T-cell (primary cell): ENCODE measurements around the gene USP2. TPM values are rescaled to one million over a fixed set of nuclear protein-coding genes. Genes with fewer than 3 reads are reported as not detected.

ENCODE experiments used
- ATAC-seq, 4 experiments: fragments of 200-7000 bp in 3 of 4; fragments of 150-1000 bp in 1 of 4; cut with Tn5 transposase; replicated peaks in 1 of 4; 1 replicate in 3 of 4; 2 replicates in 1 of 4; pipeline ENCODE4 v1.10.0; 2021; ENCODE audit warnings: moderate library complexity in 3 of 4, mild to moderate bottlenecking in 2 of 4, moderate number of reproducible peaks in 1 of 4
- CTCF ChIA-PET, 2 donors: fragments of 300-600 bp; sonication (Branson Sonifier 250); formaldehyde crosslinking; loops; one replicate each; lab custom pipeline; 2022; ENCODE audit warnings: antibody characterized with exemption in 2 of 2; lab: Charles Lee
- POLR2A ChIA-PET, 2 donors: fragments of 300-600 bp; sonication (Branson Sonifier 250); formaldehyde crosslinking; loops; one replicate each; lab custom pipeline; 2022; ENCODE audit warnings: antibody characterized with exemption in 2 of 2; lab: Charles Lee
- DNase-seq, 35 experiments: peaks; one replicate each; pipeline versions ENCODE4 v3.0.0 to v3.0.0-alpha.2; 2013 to 2023
- H3K27ac ChIP-seq: one replicate; pipeline ENCODE4 v1.5.1; 2013; ENCODE audit warnings: low read length
- H3K27me3 ChIP-seq, 2 experiments: replicated peaks in 1 of 2; 1 replicate in 1 of 2; 2 replicates in 1 of 2; pipeline versions ENCODE4 v1.6.1 to v1.7.0; 2013; ENCODE audit warnings: low read length in 1 of 2, mixed read lengths in 1 of 2; ENCODE audit not compliant: control insufficient read depth in 2 of 2, insufficient read depth in 2 of 2; ENCODE audit errors: extremely low read depth in 1 of 2
- H3K36me3 ChIP-seq, 2 donors: 1 replicate in 1 of 2; 2 replicates in 1 of 2; pipeline versions ENCODE4 v1.6.1 to v1.7.0; 2013; ENCODE audit warnings: low read length in 1 of 2; ENCODE audit not compliant: control insufficient read depth in 2 of 2, insufficient read depth in 1 of 2; ENCODE audit errors: extremely low read depth in 1 of 2
- H3K4me1 ChIP-seq, 2 experiments: 1 replicate in 1 of 2; 2 replicates in 1 of 2; pipeline versions ENCODE4 v1.6.1 to v1.7.0; 2013; ENCODE audit warnings: low read length in 2 of 2, mixed read lengths in 1 of 2; ENCODE audit not compliant: insufficient read depth in 2 of 2, control insufficient read depth in 1 of 2; ENCODE audit errors: extremely low read depth in 1 of 2
- H3K4me3 ChIP-seq, 2 donors: 1 replicate in 1 of 2; 2 replicates in 1 of 2; pipeline versions ENCODE4 v1.5.1 to v1.7.0; 2013; ENCODE audit warnings: mild to moderate bottlenecking in 2 of 2, low read length in 1 of 2, moderate library complexity in 1 of 2; ENCODE audit not compliant: control insufficient read depth in 1 of 2; ENCODE audit errors: extremely low read depth in 1 of 2
- H3K9me3 ChIP-seq: 2 replicates; pipeline ENCODE4 v1.7.0; 2013
- H3K27ac Mint-ChIP-seq, 2 donors: one replicate each; pipeline ENCODE4 v1.8.0; 2020 to 2021; ENCODE audit warnings: mild to moderate bottlenecking in 2 of 2, mixed read lengths in 2 of 2
- H3K27me3 Mint-ChIP-seq, 2 donors: one replicate each; pipeline ENCODE4 v1.8.0; 2021 to 2022; ENCODE audit warnings: mixed read lengths in 2 of 2
- H3K36me3 Mint-ChIP-seq: one replicate; pipeline ENCODE4 v1.8.0; 2021; ENCODE audit warnings: mixed read lengths
- H3K4me1 Mint-ChIP-seq, 3 donors: one replicate each; pipeline ENCODE4 v1.8.0; 2020 to 2022; ENCODE audit warnings: mixed read lengths in 3 of 3, mild to moderate bottlenecking in 1 of 3
- H3K4me3 Mint-ChIP-seq, 3 donors: one replicate each; pipeline ENCODE4 v1.8.0; 2020 to 2022; ENCODE audit warnings: mild to moderate bottlenecking in 3 of 3, mixed read lengths in 3 of 3, moderate library complexity in 3 of 3
- H3K9me3 Mint-ChIP-seq, 3 donors: one replicate each; pipeline ENCODE4 v1.8.0; 2020 to 2022; ENCODE audit warnings: mixed read lengths in 3 of 3
- WGBS: methylation state at CpG from one replicate; pipeline ENCODE4 v1.1.5; 2013; ENCODE audit warnings: missing lambda C conversion rate; ENCODE audit not compliant: insufficient coverage; 5-methylcytosine and 5-hydroxymethylcytosine counted together
- total RNA-seq, 35 experiments: library from RNA in 6 of 35; stranded (reverse) in 6 of 35; fragments of 120-200 nt in 1 of 35; gene quantifications; one replicate each; pipeline versions ENCODE4 v1.2.1 to v1.2.4 and lab custom pipeline; 2013 to 2026

USP2 gene
- total RNA-seq, 5 donors from 2014 or later (not counting 1 experiment from before 2014, with no cell fraction given) = 0.13 to 3.2 (median 0.44) TPM

- Mint-ChIP-seq H3K4me1 (peaks cover 14 to 21% (median 15%) of the 10 kb centered on the region in 3 donors), H3K27ac (no peak overlapping the region), H3K36me3 (no peaks in the 10 kb centered on the region), H3K4me3 (no peak overlapping the region), H3K27me3 (peaks cover 10 to 16% of the 10 kb centered on the region in 2 donors), H3K9me3 (no peaks in the 10 kb centered on the region)
- WGBS = 31% methylated on average over 1 of the region's 1 CpG
- H3K4me3 ChIP-seq = no peak overlapping the region
- peaks cover 0 to 2% of the 10 kb centered on the region in 2 experiments for H3K27me3 ChIP-seq
- H3K36me3 ChIP-seq = no peaks in the 10 kb centered on the region
- no peaks in the 10 kb centered on the region for H3K9me3 ChIP-seq
- POLR2A ChIA-PET = no interaction called here
- peaks cover 5 to 13% of the 10 kb centered on the region in 2 experiments for H3K4me1 ChIP-seq
- no peak overlapping the region for H3K27ac ChIP-seq
- CTCF ChIA-PET = no interaction called here
- DNase-seq (no peak), ATAC-seq (no peak)
These were observed 51.3 kb downstream of the USP2 start for GRCh38 chr11:119330237-119330636.

DNA sequence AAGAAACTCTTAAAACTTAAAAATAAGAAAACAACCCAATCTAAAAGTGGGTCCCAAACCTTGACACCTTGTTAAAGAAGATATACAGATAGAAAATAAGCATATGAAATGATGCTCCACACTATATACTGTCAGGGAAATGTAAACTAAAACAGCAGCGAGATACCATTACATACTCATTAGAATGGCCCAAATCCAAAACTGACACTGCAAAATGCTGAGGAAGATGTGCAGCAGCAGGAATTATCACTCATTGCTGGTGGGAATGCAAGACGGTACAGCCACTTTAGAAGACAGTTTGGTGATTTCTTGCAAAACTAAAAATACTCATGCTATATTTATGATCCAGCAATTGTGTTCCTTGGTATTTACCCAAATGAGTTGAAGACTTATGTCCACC is 52.2 kb downstream of the USP2 start:
- Mint-ChIP-seq H3K27me3 (peaks cover 10 to 16% of the 10 kb centered on the region in 2 donors), H3K36me3 (no peaks in the 10 kb centered on the region), H3K4me1 (peaks cover 8 to 13% (median 8%) of the 10 kb centered on the region in 3 donors), H3K27ac (no peak overlapping the region), H3K4me3 (no peak overlapping the region), H3K9me3 (no peaks in the 10 kb centered on the region)
- no peak overlapping the region for H3K4me3 ChIP-seq
- DNase-seq (no peak), ATAC-seq (no peak)
- no peak overlapping the region for H3K27ac ChIP-seq
- H3K9me3 ChIP-seq = no peaks in the 10 kb centered on the region
- peaks cover 0 to 2% of the 10 kb centered on the region in 2 experiments for H3K27me3 ChIP-seq
- H3K4me1 ChIP-seq = peaks cover 0 to 6% of the 10 kb centered on the region in 2 experiments
- ChIA-PET POLR2A (interaction anchor here in 1 of 2 donors (0.7 kb wide), 1 partner anchor 9 kb away, joined by 14 read pairs; no protein-coding TSS in a partner anchor), CTCF (interaction anchor here in 1 of 2 donors (0.7 kb wide), 1 partner anchor 11 kb away, joined by 8 read pairs; no protein-coding TSS in a partner anchor)
- no CpG with 5 or more reads among the region's 2 CpGs for WGBS
- no peaks in the 10 kb centered on the region for H3K36me3 ChIP-seq

DNA sequence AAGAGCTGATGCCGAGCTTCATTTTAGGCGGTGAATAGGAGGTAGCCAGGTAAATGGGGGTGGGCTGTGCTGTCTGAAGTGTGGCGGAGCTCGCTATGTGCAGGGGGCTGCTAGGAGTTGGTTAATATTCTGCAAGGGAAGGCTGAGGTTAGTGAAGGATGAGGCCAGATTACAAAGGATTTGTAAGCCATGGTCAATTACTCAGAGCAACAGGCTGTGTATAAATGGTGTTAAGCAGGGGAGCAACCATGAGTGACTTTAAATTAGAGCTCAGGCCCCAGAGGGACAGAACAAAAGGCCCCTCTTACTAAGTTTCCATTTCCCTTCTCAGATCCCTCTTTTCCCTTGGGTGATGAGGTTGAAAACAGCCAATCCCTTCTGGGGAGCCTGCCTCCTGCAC is 57.3 kb downstream of the USP2 start:
- no peaks in the 10 kb centered on the region for H3K9me3 ChIP-seq
- no peak overlapping the region for H3K27ac ChIP-seq
- H3K27me3 ChIP-seq = peaks cover 0 to 14% of the 10 kb centered on the region in 2 experiments
- POLR2A ChIA-PET = interaction anchor here in 1 of 2 donors (0.5 kb wide), 1 partner anchor 17 kb away, joined by 5 read pairs; no protein-coding TSS in a partner anchor
- Mint-ChIP-seq H3K27ac (no peak overlapping the region), H3K36me3 (no peaks in the 10 kb centered on the region), H3K4me3 (no peak overlapping the region), H3K27me3 (peaks cover 6 to 7% of the 10 kb centered on the region in 2 donors), H3K4me1 (peaks cover 15 to 23% (median 20%) of the 10 kb centered on the region in 3 donors), H3K9me3 (no peaks in the 10 kb centered on the region)
- ATAC-seq (no peak), DNase-seq (no peak)
- 77% methylated on average over 4 of the region's 4 CpGs for WGBS
- no peak overlapping the region for H3K4me3 ChIP-seq
- H3K36me3 ChIP-seq = no peaks in the 10 kb centered on the region
- CTCF ChIA-PET = interaction anchor here (0.5 to 2.1 kb wide), 18 partner anchors 9 to 128 kb away, joined by 3 to 12 read pairs (median 4); partner anchors contain the start of gene CBL (in 2 of the 2)
- peaks cover 2 to 29% of the 10 kb centered on the region in 2 experiments for H3K4me1 ChIP-seq

- Mint-ChIP-seq H3K9me3 (no peaks in the 10 kb centered on the region), H3K4me1 (peaks cover 20 to 27% (median 20%) of the 10 kb centered on the region in 3 donors), H3K27ac (no peak overlapping the region), H3K27me3 (peaks cover 3 to 5% of the 10 kb centered on the region in 2 donors), H3K4me3 (peak overlapping the region in 1 of 3 donors; percentile 31), H3K36me3 (no peaks in the 10 kb centered on the region)
- no peak overlapping the region for H3K27ac ChIP-seq
- peaks cover 2 to 35% of the 10 kb centered on the region in 2 experiments for H3K4me1 ChIP-seq
- CTCF ChIA-PET = interaction anchor here (0.5 to 2.1 kb wide), 25 partner anchors 8 to 330 kb away, joined by 3 to 12 read pairs (median 4); partner anchors contain the start of genes CBL (in 2 of the 2) and HINFP (in 1 of the 2)
- no peak overlapping the region for H3K4me3 ChIP-seq
- ATAC-seq = peak in 2 of 4 experiments; percentile 8 to 23
- peaks cover 0 to 21% of the 10 kb centered on the region in 2 experiments for H3K27me3 ChIP-seq
- 16% methylated on average over 4 of the region's 8 CpGs for WGBS
- no peaks in the 10 kb centered on the region for H3K9me3 ChIP-seq
- no peaks in the 10 kb centered on the region for H3K36me3 ChIP-seq
- POLR2A ChIA-PET = interaction anchor here in 1 of 2 donors (0.5 kb wide), 1 partner anchor 16 kb away, joined by 5 read pairs; no protein-coding TSS in a partner anchor
- peak; percentile 44 to 85 (median 75) for DNase-seq
These were observed 57.9 kb downstream of the USP2 start for GRCh38 chr11:119323532-119324033.

- Histone ChIP-seq H3K27ac (no peak overlapping the region), H3K36me3 (no peaks in the 10 kb centered on the region), H3K4me3 (no peak overlapping the region), H3K9me3 (no peaks in the 10 kb centered on the region), H3K4me1 (peaks cover 2 to 41% of the 10 kb centered on the region in 2 experiments), H3K27me3 (peaks cover 0 to 26% of the 10 kb centered on the region in 2 experiments)
- Mint-ChIP-seq H3K27ac (no peak overlapping the region), H3K36me3 (no peaks in the 10 kb centered on the region), H3K4me3 (peak overlapping the region in 1 of 3 donors; percentile 83), H3K27me3 (peaks cover 3 to 5% of the 10 kb centered on the region in 2 donors), H3K9me3 (no peaks in the 10 kb centered on the region), H3K4me1 (peaks cover 20 to 32% (median 21%) of the 10 kb centered on the region in 3 donors)
- DNase-seq = no peak
- ChIA-PET CTCF (interaction anchor here (0.5 to 2.1 kb wide), 21 partner anchors 9 to 1024 kb away, joined by 3 to 12 read pairs (median 4); partner anchors contain the start of genes CBL (in 2 of the 2) and HINFP (in 1 of the 2)), POLR2A (interaction anchor here in 1 of 2 donors (0.6 kb wide), 1 partner anchor 255 kb away, joined by 3 read pairs; the partner anchor contains the start of gene VPS11)
- no peak for ATAC-seq
- WGBS = 90% methylated on average over 7 of the region's 20 CpGs
These were observed 58.5 kb downstream of the USP2 start for GRCh38 chr11:119322921-119323531.

- ATAC-seq (no peak), DNase-seq (peak in 1 of 35 experiments; percentile 10)
- Histone ChIP-seq H3K9me3 (no peaks in the 10 kb centered on the region), H3K36me3 (no peaks in the 10 kb centered on the region), H3K27me3 (peaks cover 0 to 33% of the 10 kb centered on the region in 2 experiments), H3K4me1 (peaks cover 2 to 44% of the 10 kb centered on the region in 2 experiments), H3K27ac (no peak overlapping the region), H3K4me3 (no peak overlapping the region)
- WGBS = 74% methylated on average over 3 of the region's 6 CpGs
- CTCF ChIA-PET = interaction anchor here (0.7 to 2.1 kb wide), 9 partner anchors 11 to 220 kb away, joined by 3 to 12 read pairs (median 4); partner anchors contain the start of genes CBL (in 1 of the 2) and HINFP (in 1 of the 2)
- Mint-ChIP-seq H3K27me3 (peaks cover 5 to 7% of the 10 kb centered on the region in 2 donors), H3K9me3 (no peaks in the 10 kb centered on the region), H3K27ac (no peak overlapping the region), H3K4me1 (peaks cover 20 to 35% (median 21%) of the 10 kb centered on the region in 3 donors), H3K36me3 (no peaks in the 10 kb centered on the region), H3K4me3 (peak overlapping the region in 2 of 3 donors; percentile 4 to 83)
- POLR2A ChIA-PET = interaction anchor here in 1 of 2 donors (0.5 to 1.0 kb wide), 3 partner anchors 15 to 409 kb away, joined by 3 read pairs; partner anchors contain the start of gene VPS11
These were observed 59.1 kb downstream of the USP2 start for GRCh38 chr11:119322360-119322739.
